ENCODE data around the gene CFC1.
"Not testable (repeated sequence)": the region's sequence is repeated elsewhere in the genome, so short reads cannot be mapped to it uniquely, and the experiment has no call there.

Gene CFC1

GRCh38 chr2:130582970-130583369 is 16.4 kb downstream of the CFC1 start:
- DNase-seq = not testable (repeated sequence)

GRCh38 chr2:130581491-130581890 is 17.9 kb downstream of the CFC1 start:
- not testable (repeated sequence) for DNase-seq

- DNase-seq = not testable (repeated sequence)
These were observed 20.3 kb downstream of the CFC1 start for GRCh38 chr2:130579121-130579520.

- not testable (repeated sequence) for DNase-seq
These were observed 21.8 kb downstream of the CFC1 start for GRCh38 chr2:130577559-130577958.

GRCh38 chr2:130576209-130576784 is 23.1 kb downstream of the CFC1 start:
- not testable (repeated sequence) for DNase-seq

- DNase-seq = not testable (repeated sequence)
These were observed 25.1 kb downstream of the CFC1 start for GRCh38 chr2:130574230-130574629.

- not testable (repeated sequence) for DNase-seq
These were observed 27.4 kb downstream of the CFC1 start for GRCh38 chr2:130571929-130572328.

GRCh38 chr2:130566165-130566564 is 33.2 kb downstream of the CFC1 start:
- not testable (repeated sequence) for DNase-seq

GRCh38 chr2:130556441-130556840 is 42.9 kb downstream of the CFC1 start:
- DNase-seq = not testable (repeated sequence)

GRCh38 chr2:130554178-130554577 is 45.2 kb downstream of the CFC1 start:
- DNase-seq = not testable (repeated sequence)

- DNase-seq = not testable (repeated sequence)
These were observed 49.9 kb downstream of the CFC1 start for GRCh38 chr2:130549475-130549874.

- not testable (repeated sequence) for DNase-seq
These were observed 51.0 kb downstream of the CFC1 start for GRCh38 chr2:130548418-130548817.

GRCh38 chr2:130544978-130545377 is 54.4 kb downstream of the CFC1 start:
- DNase-seq = not testable (repeated sequence)

GRCh38 chr2:130543785-130544528 is 55.4 kb downstream of the CFC1 start:
- DNase-seq = not testable (repeated sequence)

GRCh38 chr2:130542789-130543188 is 56.6 kb downstream of the CFC1 start:
- DNase-seq = not testable (repeated sequence)
